ENCODE results near the gene ZNF407.

ZNF407 gene

GRCh38 chr18:75043478-75043877 lies 445.8 kb downstream of the ZNF407 start:
- H3K27ac ChIP-seq: no peak overlapping the region
- DNase-seq (ENCODE audit: low spot score): no peak
- ChIA-PET CTCF (interaction anchor here (0.6 kb wide), 1 partner anchor 109 kb away, joined by 4 read pairs; no protein-coding TSS in a partner anchor), POLR2A (ENCODE audit: low non-redundant PET) (no interaction called here)
- TF ChIP-seq CTCF (conservative IDR thresholded peaks at IDR 0.05; ENCODE audit: low read depth): no peak

GRCh38 chr18:75044296-75044695 lies 446.6 kb downstream of the ZNF407 start:
- CTCF ChIA-PET: interaction anchor here (0.6 kb wide), 1 partner anchor 109 kb away, joined by 4 read pairs; no protein-coding TSS in a partner anchor
- no peak for DNase-seq (ENCODE audit: low spot score)
- H3K27ac ChIP-seq: no peak overlapping the region
- POLR2A ChIA-PET (ENCODE audit: low non-redundant PET): no interaction called here
- no peak for TF ChIP-seq CTCF (conservative IDR thresholded peaks at IDR 0.05; ENCODE audit: low read depth)

GRCh38 chr18:75044791-75045190 lies 447.1 kb downstream of the ZNF407 start:
- POLR2A ChIA-PET (ENCODE audit: low non-redundant PET): no interaction called here
- CTCF ChIA-PET: no interaction called here
- no peak for DNase-seq (ENCODE audit: low spot score)
- no peak overlapping the region for H3K27ac ChIP-seq
- no peak for TF ChIP-seq CTCF (conservative IDR thresholded peaks at IDR 0.05; ENCODE audit: low read depth)

GRCh38 chr18:75045272-75045671 lies 447.6 kb downstream of the ZNF407 start:
- no peak for TF ChIP-seq CTCF (conservative IDR thresholded peaks at IDR 0.05; ENCODE audit: low read depth)
- no peak for DNase-seq (ENCODE audit: low spot score)
- ChIA-PET POLR2A (ENCODE audit: low non-redundant PET) (no interaction called here), CTCF (no interaction called here)
- H3K27ac ChIP-seq: no peak overlapping the region

GRCh38 chr18:75047240-75047961 lies 449.7 kb downstream of the ZNF407 start:
- POLR2A ChIA-PET (ENCODE audit: low non-redundant PET): no interaction called here

GRCh38 chr18:75048776-75049454 lies 451.2 kb downstream of the ZNF407 start:
- H3K27ac ChIP-seq: no peak overlapping the region
- TF ChIP-seq CTCF (conservative IDR thresholded peaks at IDR 0.05; ENCODE audit: low read depth): no peak
- no peak for DNase-seq (ENCODE audit: low spot score)
- ChIA-PET POLR2A (ENCODE audit: low non-redundant PET) (no interaction called here), CTCF (no interaction called here)

More at GRCh38 chr18:75047240-75047961, 449.7 kb downstream of the ZNF407 start:
- CTCF ChIA-PET: no interaction called here
- no peak for TF ChIP-seq CTCF (conservative IDR thresholded peaks at IDR 0.05; ENCODE audit: low read depth)
- no peak for DNase-seq (ENCODE audit: low spot score)
- H3K27ac ChIP-seq: no peak overlapping the region
